Stimulated activated CD8-positive, alpha-beta memory T cell treated with anti-CD3 and anti-CD28 coated beads, Interleukin-12 subunit alpha, Interleukin-12 subunit beta, amount 100 ng/mL, for 4 hours (primary cell): ENCODE results near the gene PRAMEF12.
"Not testable (repeated sequence)": the region's sequence is repeated elsewhere in the genome, so short reads cannot be mapped to it uniquely, and the experiment has no call there.

Experiments used
- DNase-seq: peaks from one replicate; pipeline ENCODE4 v3.0.0-alpha.2; 2020; ENCODE audit warnings: low read depth

PRAMEF12 gene

GRCh38 chr1:12771186-12771585 lies 2.4 kb upstream of the PRAMEF12 start:
- DNase-seq = no peak

- no peak for DNase-seq
These were observed 1.0 kb upstream of the PRAMEF12 start for GRCh38 chr1:12772520-12772919.

- no peak for DNase-seq
These were observed 1.3 kb downstream of the PRAMEF12 start for GRCh38 chr1:12774801-12775345.

- DNase-seq = no peak
These were observed 1.9 kb downstream of the PRAMEF12 start for GRCh38 chr1:12775443-12775842.

- DNase-seq = no peak
These were observed 3.4 kb downstream of the PRAMEF12 start for GRCh38 chr1:12776801-12777557.

GRCh38 chr1:12778061-12778460 lies 4.5 kb downstream of the PRAMEF12 start:
- no peak for DNase-seq

GRCh38 chr1:12778907-12779306 lies 5.4 kb downstream of the PRAMEF12 start:
- DNase-seq = no peak

GRCh38 chr1:12781488-12781887 lies 8.0 kb downstream of the PRAMEF12 start:
- DNase-seq = not testable (repeated sequence)

GRCh38 chr1:12783783-12784182 lies 10.2 kb downstream of the PRAMEF12 start:
- not testable (repeated sequence) for DNase-seq

- not testable (repeated sequence) for DNase-seq
These were observed 11.2 kb downstream of the PRAMEF12 start for GRCh38 chr1:12784729-12785128.

GRCh38 chr1:12791097-12791496 lies 17.6 kb downstream of the PRAMEF12 start, which contains the start of gene PRAMEF1:
TSS of gene PRAMEF1 (plus strand) at chr1:12791397. CDS start at chr1:12793228, 1,831 bp downstream.
- DNase-seq = not testable (repeated sequence)

GRCh38 chr1:12798911-12799310 lies 25.4 kb downstream of the PRAMEF12 start:
- no peak for DNase-seq

- no peak for DNase-seq
These were observed 26.2 kb downstream of the PRAMEF12 start for GRCh38 chr1:12799730-12800129.

GRCh38 chr1:12809933-12810332 lies 36.4 kb downstream of the PRAMEF12 start:
- no peak for DNase-seq

- DNase-seq = no peak
These were observed 37.3 kb downstream of the PRAMEF12 start for GRCh38 chr1:12810691-12811408.

- no peak for DNase-seq
These were observed 37.9 kb downstream of the PRAMEF12 start for GRCh38 chr1:12811409-12811784.

GRCh38 chr1:12819061-12819460 lies 45.5 kb downstream of the PRAMEF12 start:
- not testable (repeated sequence) for DNase-seq
